HL-60/S4 (cell line): Measurements from ENCODE around the gene POLE.

ENCODE experiments used
- in situ Hi-C: fragments of 300-500 bp; cut with MboI; formaldehyde crosslinking; loops from 2 replicates; pipeline ENCODE4 v1.14.3; 2022; ENCODE audit warnings: low sequenced_read_pairs

The POLE gene

DNA sequence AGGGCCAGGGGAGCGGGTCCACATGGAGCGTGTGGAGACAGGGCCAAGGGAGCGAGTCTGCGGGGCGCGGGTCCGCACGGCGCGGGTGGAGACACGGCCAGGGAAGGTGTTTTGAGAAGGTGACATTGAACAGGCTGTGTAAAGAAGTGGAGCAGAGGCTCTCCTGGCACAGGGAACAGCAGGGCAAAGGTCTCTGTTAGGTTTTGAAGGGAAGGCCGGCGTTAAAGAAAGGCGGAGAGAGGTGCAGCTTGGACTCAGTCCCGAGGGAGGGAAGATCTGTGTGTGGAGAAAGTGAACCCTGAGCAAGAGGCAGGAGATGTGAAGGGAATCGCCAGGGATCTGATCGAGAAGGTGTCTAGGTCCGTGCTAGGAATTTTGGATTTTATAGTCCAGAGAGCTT, 2.1 kb upstream of the POLE start:
- in situ Hi-C loops = no loop called here

DNA sequence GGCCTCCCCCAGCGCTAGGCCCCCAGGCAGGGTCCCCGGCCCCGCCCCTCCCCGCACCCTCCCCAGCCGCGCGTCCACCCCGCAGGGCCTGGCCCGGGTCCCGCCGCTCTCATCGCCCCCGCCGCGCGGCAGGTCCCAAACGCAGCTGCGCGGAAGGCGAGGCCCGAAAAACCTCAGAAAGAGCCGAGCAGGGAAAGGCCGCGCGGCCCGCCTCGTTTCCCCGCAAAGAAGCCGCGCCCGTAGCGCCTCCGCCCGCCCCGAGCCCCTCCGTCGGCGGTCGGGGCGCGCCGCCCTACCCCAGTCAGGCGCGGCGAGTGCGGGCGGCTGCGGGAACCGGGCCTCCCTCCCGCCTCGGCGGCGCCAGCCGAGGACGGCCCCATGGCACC, 324 bp downstream of the POLE start:
- in situ Hi-C loops = no loop called here

DNA sequence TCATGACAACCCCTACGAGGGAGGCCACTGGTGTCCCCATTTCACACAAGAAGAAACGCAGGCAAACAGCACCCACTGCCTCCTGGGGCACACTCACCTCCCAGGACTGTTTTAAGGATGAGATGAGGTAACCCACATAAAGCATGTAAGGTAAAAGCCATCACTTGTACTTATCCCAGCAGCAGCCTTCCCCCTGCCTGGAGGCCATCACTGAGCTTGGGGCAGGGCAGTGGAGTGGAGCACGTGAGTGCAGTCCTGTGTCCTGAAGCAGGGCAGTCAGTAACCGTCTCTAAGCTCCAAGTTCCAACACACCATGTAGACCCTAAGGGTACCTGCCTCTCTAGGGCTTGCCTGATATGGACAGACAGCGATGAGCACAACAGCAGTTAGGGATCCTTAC, 1.7 kb downstream of the POLE start:
- in situ Hi-C loops = no loop called here

DNA sequence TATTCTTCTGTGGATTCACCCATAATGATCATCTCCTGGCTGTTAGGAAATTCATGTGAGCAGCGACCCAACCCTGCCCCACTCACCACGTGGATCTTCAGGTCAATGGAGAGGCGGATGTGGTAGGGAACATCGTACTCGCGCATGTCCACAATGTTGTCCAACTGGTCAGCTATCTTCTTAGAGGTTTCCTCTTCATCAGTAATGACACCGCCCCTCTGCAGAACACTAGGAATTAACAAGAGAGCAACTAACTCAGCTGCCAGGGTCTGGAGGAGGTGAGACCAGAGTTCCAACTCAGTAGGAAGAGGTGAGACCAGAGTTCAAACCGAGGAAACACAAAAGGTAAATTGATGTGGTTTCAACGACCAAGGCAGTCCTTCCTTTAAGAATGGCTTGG, 9.7 kb downstream of the POLE start:
- in situ Hi-C loops = no loop called here

DNA sequence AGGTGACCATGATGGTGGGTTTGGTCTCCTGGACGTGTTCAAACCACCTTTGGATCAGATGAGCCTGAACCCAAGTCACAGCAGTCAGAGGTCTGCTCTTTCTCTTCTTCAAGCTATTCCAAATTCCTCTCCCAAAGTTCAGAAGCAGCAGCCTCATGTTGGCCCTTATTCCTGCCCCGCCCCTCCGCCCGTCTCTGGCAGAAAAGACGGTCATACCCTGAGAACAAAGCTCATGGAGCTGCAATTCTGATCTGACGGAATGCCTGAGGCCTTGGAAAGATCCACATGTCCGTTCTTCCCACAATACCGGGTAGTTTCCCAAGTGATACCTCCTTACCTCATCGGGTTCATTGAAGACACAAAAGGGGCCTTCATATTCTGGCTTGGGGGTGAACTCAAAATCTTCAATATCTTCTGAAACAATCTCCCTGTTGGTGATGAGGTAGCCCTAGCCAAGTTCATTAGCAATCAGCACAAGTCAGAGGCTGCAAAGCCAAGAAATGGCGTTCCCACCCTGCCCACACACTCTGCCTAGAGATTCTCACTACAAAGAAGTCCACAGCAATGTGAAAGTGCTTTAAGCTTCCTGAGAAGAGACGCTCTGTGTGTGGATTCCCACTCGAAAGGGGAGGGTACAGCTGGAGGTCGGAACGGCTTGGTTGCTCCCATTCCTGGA, 11.2 kb downstream of the POLE start:
- in situ Hi-C loops = no loop called here

DNA sequence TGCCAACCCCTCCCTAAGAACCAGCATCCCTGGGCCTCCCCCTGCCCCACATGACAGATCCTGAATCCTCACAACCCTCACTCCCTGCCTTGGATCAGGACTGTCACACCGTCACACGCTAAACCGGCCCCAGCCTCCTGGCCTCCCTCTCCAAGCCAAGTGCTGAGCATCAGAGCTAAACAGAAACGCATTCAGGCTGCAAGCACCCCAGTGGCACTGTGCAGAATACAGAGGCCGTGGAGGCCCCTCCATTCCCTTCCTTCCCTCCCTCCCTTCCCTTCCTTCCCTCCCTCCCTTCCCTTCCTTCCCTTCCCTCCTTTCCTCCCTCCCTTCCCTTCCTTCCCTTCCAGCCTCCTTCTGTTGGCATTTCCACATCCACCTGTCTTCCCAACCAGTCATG, 12.6 kb downstream of the POLE start:
- in situ Hi-C loops = no loop called here

DNA sequence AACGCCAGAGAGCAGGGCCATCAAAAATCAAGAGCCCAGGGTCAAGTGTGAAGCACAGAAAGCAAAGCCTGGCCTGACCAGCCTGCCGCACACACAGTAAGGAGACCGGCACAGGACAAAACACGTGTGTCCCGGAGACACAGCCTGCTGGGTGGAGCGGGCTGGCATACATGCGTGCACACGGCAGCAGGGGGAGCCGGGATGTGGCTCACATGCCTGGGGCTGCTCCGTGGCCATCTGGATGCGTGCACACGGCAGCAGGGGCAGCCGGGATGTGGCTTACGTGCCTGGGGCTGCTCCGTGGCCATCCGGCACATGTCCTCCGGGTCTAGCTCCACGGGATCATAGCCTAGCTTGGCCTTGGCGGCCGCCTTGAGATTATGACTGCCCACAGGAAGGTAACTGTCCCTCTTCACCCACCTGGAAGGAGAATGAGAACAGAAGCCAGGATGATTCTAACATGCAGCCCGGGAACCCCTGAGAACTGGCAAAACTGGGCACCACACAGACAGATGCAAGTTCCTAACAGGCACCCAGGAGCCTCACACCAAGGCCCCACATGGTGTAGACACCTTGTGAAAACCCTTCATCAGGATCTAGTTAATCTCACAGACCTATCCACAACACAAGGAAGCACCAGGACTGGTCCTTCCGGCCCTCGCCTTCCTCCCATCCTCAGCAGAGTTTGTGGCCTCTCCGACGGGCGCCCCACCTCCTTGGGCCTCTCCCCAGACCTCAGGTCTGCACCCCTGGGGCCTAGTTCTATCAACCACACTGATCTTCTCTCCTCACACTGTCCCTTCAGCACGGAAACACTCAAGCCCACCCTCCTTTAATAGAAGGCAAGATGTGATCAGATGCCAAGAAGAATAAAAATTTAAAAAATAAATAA, 13.6 kb downstream of the POLE start:
- in situ Hi-C loops = no loop called here

DNA sequence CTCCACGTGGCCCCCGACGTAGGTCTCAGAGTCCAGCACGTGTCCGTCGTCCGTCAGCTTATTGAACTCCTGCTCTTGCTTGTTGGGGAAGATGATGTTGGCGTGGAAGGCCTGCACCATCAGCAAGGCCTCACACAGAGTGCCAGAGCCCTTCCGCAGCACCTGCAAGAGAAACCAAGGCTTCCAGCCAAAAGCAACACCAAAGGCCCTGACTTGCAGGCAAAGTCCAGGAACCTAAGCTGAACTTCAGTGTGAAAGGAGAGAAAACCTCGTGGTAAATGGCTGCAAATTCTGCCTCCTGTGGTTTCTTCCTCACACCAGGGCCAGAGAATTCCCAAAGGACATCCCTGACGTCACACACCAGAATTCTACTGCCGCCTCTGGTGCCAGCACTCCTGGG, 14.5 kb downstream of the POLE start:
- in situ Hi-C loops = no loop called here

DNA sequence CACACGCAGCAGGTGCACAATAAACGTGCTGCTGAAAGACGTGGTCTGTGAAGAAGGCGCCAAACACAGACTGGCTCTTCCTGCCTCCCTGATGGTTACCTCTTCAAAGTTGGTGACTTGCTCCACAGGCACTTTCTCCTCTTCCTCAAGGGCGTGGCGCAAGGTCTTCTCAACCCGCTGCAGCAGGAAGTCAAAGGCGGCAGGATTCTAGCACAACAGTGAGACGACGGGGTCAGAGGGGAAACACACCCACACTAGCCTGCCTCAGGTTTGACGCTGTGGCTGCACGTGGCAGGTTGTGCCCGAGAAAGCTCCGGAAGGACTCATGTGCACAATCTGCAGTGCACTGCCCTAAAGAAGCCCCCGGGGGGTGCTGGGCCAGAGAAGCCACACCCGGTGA, 15.0 kb downstream of the POLE start:
- in situ Hi-C loops = no loop called here

DNA sequence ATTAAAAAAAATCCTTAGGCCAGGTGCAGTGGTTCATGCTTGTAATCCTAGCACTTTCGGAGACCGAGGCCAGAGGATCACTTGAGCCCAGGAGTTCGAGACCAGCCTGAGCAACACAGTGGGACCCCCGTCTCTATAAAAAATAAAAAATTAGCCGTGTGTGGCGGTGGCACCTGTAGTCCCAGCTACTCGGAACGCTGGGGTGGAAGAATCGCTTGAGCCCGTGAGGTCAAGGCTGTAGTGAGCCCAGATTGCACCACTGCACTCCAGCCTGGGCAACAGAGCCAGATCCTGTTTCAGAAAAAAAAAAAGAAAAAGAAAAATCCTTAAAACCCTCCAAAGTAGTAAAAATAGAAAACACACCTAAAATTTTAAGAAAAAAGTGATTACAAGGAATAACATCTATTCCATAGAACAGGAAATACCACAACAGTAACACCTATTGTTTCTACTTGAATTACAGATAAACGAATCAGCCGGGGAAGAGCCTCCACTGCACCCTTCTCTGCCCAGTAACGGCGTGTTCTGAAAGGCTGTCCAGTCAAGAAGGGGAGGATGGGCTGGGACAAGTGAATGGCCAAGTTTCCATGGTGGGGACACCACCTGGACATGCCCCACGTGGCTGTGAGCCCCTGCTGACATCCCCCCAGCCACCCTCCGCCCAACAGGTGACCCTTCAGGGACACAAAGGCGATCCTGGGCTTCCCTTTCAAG, 17.8 kb downstream of the POLE start:
- in situ Hi-C loops = no loop called here

DNA sequence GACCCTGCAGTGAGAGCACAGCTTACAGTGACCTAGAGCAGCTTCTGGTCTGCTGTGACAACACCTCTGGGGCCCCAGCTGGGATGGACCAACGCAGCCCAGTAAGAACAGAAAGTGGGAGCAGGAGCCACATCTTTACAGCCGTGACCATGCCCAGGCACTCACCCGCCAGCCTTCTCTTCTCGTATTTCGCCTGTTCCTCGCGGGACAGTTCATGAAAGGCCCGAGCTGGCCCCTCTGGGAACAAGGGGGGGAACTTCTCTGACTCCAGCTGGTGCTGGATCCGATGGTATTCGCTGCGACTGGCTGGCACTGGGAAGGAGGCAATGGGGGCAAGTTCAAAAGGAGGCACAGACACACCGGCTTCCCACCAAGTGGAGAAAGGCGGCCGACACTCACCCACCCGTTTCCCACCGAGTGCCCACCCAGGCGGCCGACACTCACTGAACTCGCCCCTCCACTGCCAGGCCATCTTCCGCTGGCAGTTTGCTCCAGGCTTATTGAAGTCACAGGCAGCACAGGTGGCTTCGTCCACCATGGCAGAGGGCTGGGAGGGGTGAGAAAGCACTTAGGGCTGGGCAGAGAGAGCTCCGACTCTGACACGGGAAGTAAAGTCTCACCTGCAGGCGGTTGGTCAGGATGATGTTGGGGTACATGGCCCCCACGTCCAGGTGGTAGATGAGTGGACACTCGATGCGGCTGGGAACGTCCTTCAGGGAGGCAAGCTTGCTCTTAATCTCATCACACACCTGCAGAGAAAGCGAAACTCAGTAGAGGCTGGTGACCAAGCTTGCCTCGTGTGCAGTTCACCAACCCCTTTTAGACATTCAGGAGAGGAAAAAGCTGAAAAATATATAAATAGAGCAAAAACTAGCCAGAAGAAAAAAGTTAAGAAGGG, 18.7 kb downstream of the POLE start:
- in situ Hi-C loops = no loop called here

DNA sequence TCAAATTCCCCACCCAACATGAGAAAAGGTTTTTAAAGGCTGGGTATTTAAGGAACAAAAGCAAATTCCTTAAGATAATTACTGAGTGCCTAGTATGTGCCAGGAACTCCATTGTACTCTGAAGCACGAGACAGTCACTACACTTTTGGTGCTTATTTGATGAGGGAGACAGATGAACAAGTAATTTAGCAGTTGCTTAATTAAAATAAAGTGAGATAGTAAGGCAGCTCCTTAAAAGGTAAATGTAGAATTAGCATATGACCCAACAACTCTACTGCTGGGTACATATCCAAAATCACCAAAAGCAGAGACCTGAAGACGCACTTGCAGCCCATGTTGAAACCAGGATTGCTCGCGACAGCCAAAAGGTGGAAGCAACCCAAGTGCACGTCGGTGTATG, 21.3 kb downstream of the POLE start:
- in situ Hi-C loops = no loop called here

DNA sequence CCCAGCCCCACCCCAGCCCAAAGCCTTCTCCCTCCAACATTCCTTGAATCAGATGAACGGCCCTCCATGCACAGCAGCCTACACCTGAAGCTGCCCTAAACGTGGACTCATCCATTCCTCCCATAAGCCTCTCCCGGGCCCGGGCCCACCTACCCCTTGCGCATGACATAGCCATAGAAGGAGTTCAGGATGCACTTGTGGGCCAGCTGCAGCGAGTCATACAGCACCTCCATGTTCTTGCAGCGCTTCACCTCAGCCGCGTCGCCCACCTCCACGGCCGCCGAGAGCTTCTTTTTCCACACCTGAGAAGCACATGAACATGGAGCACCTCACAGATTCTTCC, 22.0 kb downstream of the POLE start:
- in situ Hi-C loops = no loop called here

DNA sequence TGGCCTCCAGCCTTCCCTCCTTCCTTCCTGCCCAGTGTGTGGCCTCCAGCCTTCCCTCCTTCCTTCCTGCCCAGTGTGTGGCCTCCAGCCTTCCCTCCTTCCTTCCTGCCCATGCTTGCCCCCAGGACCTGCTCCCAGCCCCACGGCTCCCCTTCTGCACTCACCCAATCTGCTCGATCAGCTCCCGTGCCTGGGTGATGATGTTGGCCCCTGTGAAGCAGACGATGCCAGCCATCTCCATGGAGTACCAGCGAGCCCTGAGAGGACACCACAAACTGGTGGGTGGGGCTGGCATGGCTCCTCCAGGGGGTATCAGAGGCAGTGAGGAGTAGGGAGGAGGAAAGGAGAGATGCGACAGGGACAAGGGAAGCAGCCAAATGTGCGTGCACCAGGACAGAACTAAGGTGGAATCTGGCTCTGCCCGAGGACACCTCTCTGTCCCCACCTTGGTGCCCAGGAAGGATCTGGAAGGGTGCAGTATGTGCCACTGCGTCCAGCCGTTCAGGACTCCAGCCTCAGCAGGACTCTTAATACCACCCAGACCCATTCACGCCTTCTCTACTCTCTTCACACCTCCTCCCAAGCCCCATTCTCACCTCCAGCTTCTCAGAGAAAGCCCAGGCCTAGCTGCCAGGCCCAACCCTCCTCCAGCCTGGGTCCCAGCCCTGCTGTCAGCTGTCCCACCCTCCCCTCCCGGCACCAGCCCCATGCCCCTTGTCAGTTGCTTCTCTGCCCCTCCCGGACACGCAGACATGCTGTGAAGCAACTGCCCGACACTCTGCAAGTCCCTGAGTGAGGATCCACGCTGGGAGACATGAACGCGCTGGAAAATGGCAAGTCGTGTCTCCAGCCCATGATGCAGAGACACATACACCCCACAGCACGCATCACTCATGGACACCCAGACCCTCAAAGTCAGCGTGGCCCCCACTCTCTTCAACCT, 22.7 kb downstream of the POLE start:
- in situ Hi-C loops = no loop called here

DNA sequence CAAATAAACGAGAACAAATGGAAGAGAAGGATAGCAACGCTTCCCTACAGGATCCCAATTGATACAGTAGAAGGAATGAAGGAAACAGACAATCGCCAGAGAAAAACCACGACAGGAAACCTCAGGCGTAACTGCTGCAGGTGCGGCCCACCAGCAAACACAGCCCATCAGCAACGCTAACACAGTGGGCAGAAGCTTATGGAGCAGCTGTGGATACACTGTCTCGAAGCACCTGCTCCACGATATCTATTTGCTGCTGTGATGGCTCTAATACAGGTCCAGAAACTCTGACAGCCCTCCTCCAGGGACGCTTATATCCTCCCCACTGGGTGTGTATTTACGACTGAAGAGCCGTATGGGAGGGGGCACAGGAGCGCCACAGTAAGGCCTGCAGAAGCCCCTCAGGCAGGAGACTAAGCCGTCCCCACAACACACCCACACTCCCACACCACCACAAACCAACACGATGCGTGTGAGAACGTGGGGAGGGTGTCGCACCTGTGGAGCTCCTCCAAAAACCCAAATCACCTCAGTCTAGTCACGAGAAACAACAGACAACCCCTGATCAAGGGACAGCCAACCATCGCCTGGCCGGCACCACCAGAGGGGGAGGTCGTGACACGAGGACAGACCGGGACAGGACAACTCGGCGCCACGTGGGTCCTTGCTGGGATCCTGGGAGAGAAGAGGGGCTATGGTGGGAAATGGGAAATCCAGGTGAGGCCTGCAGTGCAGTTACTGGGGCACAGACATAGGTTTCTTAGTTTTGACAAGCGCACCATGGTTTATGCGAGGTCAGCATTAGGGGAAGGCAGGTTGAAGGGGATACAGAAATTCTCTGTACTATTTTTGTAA, 24.0 kb downstream of the POLE start:
- in situ Hi-C loops = no loop called here

DNA sequence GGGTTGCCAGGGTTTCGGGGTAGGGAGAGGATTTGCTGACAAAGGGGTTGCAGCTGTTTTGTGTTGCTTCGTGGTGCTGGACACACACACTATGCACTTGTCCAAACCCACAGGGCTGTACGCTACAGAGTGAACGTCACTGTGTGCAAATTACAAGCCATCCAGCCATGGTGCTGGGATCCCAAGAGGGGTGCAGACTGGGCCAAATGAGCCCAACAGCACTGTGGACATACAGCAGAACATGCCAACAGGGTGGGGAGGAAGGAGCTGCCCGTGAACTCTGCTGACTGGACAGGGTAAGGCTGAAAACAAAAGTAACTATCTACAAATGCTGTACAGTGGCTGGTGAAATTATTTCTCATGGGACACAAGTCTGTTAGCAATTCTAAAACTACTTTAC, 25.2 kb downstream of the POLE start:
- in situ Hi-C loops = no loop called here

DNA sequence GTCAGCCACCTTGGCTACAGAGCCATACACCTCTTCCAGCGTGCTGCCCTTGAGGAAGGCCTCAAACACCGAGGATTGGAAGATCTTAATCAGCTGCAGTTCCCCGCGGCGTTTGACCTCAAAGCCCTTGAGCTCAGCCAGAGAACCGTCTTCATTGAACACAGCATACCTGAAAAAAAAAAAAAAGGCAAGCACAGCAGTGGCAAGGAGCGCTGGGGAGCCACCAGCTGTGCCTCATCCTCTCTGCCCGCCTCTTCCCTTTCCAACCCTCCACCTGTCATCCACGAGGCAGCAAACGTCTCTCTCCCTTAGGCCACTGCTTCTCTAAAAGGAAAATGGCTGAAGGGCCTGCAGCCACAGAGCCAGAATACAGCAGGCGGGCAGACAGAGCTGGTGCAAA, 26.1 kb downstream of the POLE start:
- in situ Hi-C loops = no loop called here

DNA sequence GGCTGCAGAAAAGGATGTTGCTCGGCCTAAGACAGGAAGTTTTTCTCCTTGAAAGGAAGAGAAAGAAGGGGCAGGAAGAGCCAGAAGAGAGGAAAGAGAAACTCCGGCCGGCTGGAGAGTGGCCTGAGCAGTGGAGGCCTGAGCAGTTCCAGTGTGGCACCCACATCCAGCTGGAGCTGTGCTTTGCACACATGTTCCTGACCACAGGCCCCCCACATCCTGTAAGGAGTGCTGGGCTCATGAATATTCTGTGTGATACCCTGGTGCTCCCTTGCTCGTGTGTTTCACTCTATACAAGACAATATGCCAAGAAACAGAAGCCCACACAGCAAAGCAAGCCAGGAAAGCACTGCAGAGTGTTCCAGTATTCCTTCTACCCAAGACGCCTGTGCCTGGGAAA, 27.1 kb downstream of the POLE start:
- in situ Hi-C loops = no loop called here

DNA sequence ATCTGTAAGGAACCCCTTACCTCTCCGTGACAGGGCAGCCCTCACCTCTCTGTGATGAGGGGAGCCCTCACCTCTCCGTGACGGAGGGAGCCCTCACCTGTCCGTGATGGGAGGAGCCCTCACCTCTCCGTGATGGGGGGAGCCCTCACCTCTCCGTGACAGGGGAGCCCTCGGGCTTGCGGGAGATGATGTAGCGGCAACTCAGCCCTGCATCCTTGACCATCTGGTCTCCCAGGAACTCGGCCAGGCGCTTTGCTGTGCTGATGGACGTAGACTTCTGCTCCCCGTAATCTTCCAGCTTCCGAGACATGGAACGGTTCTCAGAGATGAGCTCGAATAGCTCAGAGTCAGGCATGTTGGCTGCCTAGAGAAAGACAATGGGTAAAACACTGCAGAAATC, 28.0 kb downstream of the POLE start:
- in situ Hi-C loops = no loop called here
